GM12801 (cell line): ENCODE measurements around the gene NUAK1.

Experiments used
- TF ChIP-seq, protein P1 (sequence below): IDR thresholded peaks from one replicate; pipeline ENCODE4 v1.5.1; 2011; ENCODE audit warnings: control low read depth; ENCODE audit not compliant: insufficient read length; ENCODE audit errors: extremely low read depth

The NUAK1 gene

DNA sequence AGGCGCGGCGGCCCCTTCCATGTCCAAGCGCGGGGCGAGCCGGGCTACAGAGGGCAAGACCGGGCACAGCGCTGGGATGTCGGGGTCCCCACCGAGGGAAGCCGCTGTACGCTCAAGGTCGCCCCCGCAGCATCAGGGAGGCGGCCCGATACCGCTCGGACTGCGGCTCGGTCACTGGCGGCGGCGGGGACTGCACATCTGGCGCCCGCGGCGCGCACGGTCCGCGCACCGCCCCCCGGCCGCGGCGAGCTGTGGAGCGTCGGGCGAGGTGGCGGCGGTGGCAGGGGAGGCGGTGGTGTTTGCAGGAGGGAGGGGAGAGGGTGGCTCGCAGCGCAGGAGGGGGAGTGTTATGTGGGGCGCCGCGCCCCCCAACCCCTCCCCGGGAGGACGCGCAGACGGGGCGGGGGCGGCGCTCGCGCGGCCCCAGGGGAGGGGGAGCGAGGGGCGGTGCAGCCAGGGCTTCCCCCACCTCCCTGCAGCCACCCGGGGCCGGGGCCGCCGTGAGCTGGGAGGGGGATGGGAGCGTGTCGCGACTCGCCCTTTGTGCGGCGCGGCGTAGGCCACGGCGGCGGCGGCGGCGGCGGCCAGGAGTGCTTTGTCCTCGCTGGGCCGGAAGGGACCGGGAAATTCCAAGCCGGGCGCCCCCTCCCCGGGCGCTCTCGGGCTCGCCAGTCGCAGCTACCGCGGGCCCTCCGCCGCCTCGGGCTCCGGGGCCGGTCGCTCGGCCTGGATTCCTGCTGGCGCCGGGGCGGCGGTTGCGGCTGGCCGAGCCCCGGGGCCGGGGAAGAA lies at the start of gene NUAK1:
Gene NUAK1 (minus strand): TSS at position 322 of the 789 bp plus-strand sequence. CDS start 301 bp downstream, at position 21.
- TF ChIP-seq, protein P1, sequence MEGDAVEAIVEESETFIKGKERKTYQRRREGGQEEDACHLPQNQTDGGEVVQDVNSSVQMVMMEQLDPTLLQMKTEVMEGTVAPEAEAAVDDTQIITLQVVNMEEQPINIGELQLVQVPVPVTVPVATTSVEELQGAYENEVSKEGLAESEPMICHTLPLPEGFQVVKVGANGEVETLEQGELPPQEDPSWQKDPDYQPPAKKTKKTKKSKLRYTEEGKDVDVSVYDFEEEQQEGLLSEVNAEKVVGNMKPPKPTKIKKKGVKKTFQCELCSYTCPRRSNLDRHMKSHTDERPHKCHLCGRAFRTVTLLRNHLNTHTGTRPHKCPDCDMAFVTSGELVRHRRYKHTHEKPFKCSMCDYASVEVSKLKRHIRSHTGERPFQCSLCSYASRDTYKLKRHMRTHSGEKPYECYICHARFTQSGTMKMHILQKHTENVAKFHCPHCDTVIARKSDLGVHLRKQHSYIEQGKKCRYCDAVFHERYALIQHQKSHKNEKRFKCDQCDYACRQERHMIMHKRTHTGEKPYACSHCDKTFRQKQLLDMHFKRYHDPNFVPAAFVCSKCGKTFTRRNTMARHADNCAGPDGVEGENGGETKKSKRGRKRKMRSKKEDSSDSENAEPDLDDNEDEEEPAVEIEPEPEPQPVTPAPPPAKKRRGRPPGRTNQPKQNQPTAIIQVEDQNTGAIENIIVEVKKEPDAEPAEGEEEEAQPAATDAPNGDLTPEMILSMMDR = no peak

DNA sequence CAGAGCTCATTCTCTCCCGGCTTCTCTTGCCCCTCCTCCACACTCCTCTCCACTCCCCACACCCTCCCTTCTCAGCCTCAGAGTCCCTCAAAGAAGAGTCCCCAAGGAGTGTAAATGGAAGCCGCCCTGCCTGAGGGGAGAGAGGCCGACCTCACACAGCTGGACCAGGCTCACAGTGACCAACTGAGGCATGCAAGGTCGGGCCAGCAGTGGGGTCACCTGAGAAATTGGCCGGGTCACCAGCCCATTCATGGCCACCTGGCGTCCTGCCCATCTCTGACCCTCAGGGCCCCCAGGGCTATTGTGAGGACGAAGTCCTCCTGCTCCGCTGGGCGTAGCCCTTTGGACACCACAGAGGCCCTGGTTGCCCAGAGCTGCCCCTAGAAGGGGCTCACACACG lies 49.5 kb upstream of the NUAK1 start:
- TF ChIP-seq, protein P1 = no peak

DNA sequence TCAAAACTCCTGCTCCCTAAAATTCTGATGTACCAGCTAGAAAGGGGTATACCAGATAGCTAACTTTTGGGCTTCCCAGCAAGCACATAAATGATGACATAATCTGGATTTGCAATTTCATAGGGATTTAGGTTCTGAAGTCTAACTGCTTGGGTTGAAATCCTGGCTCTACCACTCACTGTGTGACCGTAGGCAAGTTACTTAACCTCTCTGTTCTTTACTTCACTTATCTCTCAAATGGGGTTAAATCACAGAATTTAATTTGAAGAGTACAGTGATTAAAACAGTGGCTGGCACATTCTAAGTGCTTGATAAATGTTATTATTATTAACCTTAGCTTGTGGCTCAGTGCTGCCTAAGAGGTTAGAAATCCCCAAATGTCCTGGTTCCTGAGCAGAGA lies 49.1 kb upstream of the NUAK1 start:
- TF ChIP-seq, protein P1 = no peak

DNA sequence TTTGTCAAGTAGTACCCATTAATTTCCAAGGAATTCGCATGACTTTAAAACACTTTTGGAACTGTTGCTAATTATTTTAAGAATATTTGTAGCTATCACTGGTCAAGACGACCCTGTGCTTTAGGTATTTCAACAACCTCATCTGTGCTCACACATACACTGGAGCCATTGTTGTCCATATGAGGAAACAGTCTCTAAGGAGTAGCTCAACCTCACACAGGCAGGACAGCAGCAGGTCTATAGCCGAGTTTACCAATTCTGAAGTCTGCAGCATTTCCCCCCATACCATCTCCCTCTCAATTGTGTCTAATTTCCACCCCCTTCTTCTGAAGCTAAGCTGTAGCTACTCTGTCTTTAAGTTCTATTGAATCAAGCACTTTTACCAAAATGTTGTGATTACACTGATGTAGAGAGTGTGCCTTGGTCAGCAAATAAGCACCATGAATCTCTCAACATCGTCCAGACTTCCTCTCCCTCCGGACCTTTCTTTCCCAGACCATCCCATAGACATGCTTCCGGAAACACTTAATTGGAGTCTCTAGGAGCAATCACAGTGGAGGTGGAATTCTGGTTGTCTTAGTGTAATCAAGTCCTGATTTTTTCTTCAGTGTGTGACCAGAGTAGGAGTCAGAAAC lies 48.5 kb upstream of the NUAK1 start:
- TF ChIP-seq, protein P1 = no peak

DNA sequence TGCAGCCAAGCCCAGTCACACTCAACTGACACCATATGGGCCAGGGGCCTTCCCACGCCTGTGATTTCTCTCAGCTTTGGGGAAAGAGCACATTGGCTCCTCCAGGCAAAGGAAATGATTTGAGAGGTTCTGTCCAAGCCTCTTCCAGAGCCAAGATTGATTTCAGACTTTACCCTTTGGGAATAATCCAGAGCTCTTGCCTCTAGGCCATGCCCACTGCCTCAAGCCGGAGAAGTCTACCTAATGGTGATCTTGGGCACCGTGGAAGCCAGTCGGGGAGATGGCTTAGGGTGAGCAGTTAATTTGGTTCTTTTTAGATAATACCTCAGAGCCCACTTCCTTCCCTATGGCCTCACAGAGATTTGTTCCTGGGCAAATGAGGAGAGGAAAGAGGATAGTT lies 45.0 kb upstream of the NUAK1 start:
- TF ChIP-seq, protein P1 = no peak

DNA sequence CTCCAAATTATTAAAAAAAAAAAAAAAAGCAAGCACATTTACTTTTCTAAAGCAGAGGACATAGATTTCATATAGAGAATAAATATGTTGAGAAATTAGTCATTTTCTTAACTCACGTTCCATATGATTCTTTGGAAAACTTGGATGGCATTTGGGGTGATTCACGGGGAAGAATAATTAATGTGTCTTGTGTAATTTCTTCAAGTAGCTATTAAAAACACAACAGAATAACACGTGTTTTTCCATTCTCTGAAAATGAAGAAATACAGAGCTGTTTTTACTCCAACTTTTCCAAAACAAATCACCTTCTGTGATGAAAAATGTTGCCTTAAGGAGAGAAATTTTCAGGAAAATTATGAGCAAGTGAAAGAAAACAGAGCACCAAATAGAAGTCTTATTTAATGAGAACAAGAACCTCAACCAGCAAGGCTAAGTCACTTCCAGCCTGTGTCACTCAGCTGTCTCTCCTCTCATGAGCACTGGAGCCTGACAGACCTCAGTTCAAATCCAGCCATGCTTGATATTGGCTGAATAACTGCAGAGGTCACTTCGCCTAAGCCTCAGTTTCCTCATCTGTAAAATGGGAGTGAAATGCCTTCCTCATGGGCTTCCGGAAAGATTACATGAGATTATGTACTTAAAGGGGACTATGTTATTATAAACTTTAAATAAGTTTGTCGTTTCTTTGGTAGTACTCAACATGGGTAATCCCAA lies 42.8 kb upstream of the NUAK1 start:
- TF ChIP-seq, protein P1 = no peak

DNA sequence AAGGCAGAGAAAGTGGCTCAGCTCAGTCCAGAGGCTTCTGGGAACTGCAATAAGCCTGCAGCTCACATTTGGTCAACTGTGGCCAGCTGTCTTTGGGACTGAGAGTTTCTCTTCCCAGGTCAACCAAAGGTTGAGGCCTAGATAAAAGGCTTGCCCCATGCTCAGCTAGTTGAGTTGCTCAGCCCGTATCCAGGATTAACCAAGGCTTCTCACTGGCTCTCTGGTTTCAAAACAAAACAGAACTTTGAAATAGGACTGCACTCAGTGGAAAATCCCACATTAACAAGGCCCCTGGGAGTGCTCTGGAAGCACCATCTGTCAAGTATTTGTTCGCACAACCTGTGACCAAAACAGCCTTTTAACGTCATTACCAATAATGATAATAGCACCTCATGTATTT lies 40.3 kb upstream of the NUAK1 start:
- TF ChIP-seq, protein P1 = no peak
